CD8-positive, alpha-beta memory T cell (primary cell): ENCODE measurements around the gene PTP4A2. TPM values are rescaled to one million over a fixed set of nuclear protein-coding genes. Genes with fewer than 3 reads are reported as not detected.
A peak's percentile ranks its signal among the peaks of the same experiment; 100 is the strongest.

Source experiments
- CTCF ChIA-PET: fragments of 350-600 bp; sonication (Branson Sonifier 250); formaldehyde crosslinking; loops from one replicate; lab custom pipeline; 2021; ENCODE audit warnings: antibody characterized with exemption; lab: Charles Lee
- POLR2A ChIA-PET: fragments of 350-600 bp; sonication (Branson Sonifier 250); formaldehyde crosslinking; loops from one replicate; lab custom pipeline; 2021; ENCODE audit warnings: antibody characterized with exemption; lab: Charles Lee
- DNase-seq, 5 donors: peaks; one replicate each; pipeline versions ENCODE4 v3.0.0 to v3.0.0-alpha.2; 2020 to 2022; ENCODE audit warnings: mixed read lengths in 1 of 5
- H3K27ac ChIP-seq: one replicate; pipeline ENCODE4 v1.7.0; 2013; ENCODE audit warnings: low read depth, mild to moderate bottlenecking, low read length, moderate library complexity
- H3K27me3 ChIP-seq: 2 replicates; pipeline ENCODE4 v1.7.0; 2013; ENCODE audit warnings: low read length, mild to moderate bottlenecking; ENCODE audit not compliant: insufficient read depth, poor library complexity, severe bottlenecking
- H3K36me3 ChIP-seq: 2 replicates; pipeline ENCODE4 v1.7.0; 2013; ENCODE audit warnings: mild to moderate bottlenecking, low read length, moderate library complexity; ENCODE audit not compliant: insufficient read depth
- H3K4me1 ChIP-seq: 2 replicates; pipeline ENCODE4 v1.7.0; 2013; ENCODE audit warnings: mild to moderate bottlenecking, low read length, moderate library complexity; ENCODE audit not compliant: insufficient read depth
- H3K4me3 ChIP-seq: 2 replicates; pipeline ENCODE4 v1.7.0; 2013; ENCODE audit warnings: mild to moderate bottlenecking, low read length
- H3K9me3 ChIP-seq: 2 replicates; pipeline ENCODE4 v1.7.0; 2013; ENCODE audit warnings: mild to moderate bottlenecking, low read length
- H3K27ac Mint-ChIP-seq, 8 donors: one replicate each; pipeline ENCODE4 v1.8.0; 2020 to 2021; ENCODE audit warnings: mixed read lengths in 8 of 8, mild to moderate bottlenecking in 6 of 8, inconsistent platforms in 3 of 8, moderate library complexity in 3 of 8
- H3K27me3 Mint-ChIP-seq, 2 donors: one replicate each; pipeline ENCODE4 v1.8.0; 2020 to 2021; ENCODE audit warnings: mixed read lengths in 2 of 2, mild to moderate bottlenecking in 1 of 2, moderate library complexity in 1 of 2
- H3K36me3 Mint-ChIP-seq, 3 donors: one replicate each; pipeline ENCODE4 v1.8.0; 2020 to 2021; ENCODE audit warnings: mixed read lengths in 3 of 3, inconsistent platforms in 1 of 3, mild to moderate bottlenecking in 1 of 3
- H3K4me1 Mint-ChIP-seq, 3 donors: one replicate each; pipeline ENCODE4 v1.8.0; 2020 to 2021; ENCODE audit warnings: mixed read lengths in 3 of 3, inconsistent platforms in 1 of 3, mild to moderate bottlenecking in 1 of 3
- H3K4me3 Mint-ChIP-seq, 7 donors: one replicate each; pipeline ENCODE4 v1.8.0; 2020 to 2021; ENCODE audit warnings: mixed read lengths in 7 of 7, mild to moderate bottlenecking in 6 of 7, moderate library complexity in 4 of 7, inconsistent platforms in 2 of 7
- H3K9me3 Mint-ChIP-seq, 5 donors: one replicate each; pipeline ENCODE4 v1.8.0; 2020 to 2022; ENCODE audit warnings: mixed read lengths in 5 of 5, mild to moderate bottlenecking in 3 of 5, moderate library complexity in 2 of 5, inconsistent platforms in 1 of 5
- polyA plus RNA-seq: library from polyadenylated mRNA; unstranded; fragments of 300-500 nt; fragmentation: Illumina TruSeq; gene quantifications from one replicate; pipeline ENCODE4 v1.2.3, GENCODE V29; 2021
- total RNA-seq, 2 experiments: library from RNA; stranded (reverse); gene quantifications; one replicate each; pipeline ENCODE4 v1.2.3, GENCODE V29; 2021

The PTP4A2 gene
- total and polyA plus RNA-seq, 3 experiments from 2014 or later, result 339 to 598 (median 368) TPM

DNA sequence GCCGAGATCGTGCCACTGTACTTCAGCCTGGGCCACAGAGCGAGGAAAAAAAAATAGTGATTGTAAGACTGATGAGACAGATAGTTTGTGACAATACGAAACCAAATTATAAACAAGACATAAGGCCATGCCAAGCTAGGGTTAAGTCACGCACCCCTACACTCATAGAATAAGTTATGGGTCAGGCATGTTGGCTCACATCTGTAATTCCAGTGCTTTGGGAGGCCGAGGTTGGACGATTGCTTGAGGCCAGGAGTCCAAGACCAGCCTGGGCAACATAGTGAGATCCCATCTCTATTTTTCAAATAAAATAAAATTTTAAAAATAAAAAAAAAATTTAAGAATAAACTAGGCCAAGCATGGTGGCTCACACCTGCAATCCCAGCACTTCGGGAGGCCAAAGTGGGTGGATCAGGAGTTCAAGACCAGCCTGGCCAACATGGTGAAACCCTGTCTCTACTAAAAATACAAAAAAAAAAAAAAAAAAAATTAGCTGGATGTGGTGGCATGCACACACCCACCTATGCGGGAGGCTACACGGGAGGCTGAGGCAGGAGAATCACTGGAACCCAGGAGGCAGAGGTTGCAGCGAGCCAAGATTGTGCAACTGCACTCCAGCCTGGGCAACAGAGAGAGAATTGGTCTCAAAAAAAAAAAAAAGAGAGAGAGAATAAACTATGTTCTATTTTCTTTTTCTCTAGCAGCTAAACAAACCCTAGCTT is 72.3 kb downstream of the PTP4A2 start:
- H3K27ac ChIP-seq, result no peak overlapping the region
- no peaks in the 10 kb centered on the region for H3K27me3 ChIP-seq
- peak overlapping the region in 1 of 8 donors; percentile 11 for H3K27ac Mint-ChIP-seq
- no peak overlapping the region for H3K4me3 ChIP-seq
- peaks cover 5% of the 10 kb centered on the region for H3K4me1 ChIP-seq
- DNase-seq, result no peak
- no peaks in the 10 kb centered on the region for H3K36me3 Mint-ChIP-seq
- ChIA-PET CTCF (interaction anchor here (2.7 kb wide), 1 partner anchor 98 kb away, joined by 6 read pairs; no protein-coding TSS in a partner anchor), POLR2A (no interaction called here)
- no peaks in the 10 kb centered on the region for H3K9me3 Mint-ChIP-seq
- H3K4me3 Mint-ChIP-seq, result no peak overlapping the region
- no peaks in the 10 kb centered on the region for H3K27me3 Mint-ChIP-seq
- H3K36me3 ChIP-seq, result no peaks in the 10 kb centered on the region
- H3K4me1 Mint-ChIP-seq, result peaks cover 9 to 13% (median 9%) of the 10 kb centered on the region in 3 donors
- H3K9me3 ChIP-seq, result no peaks in the 10 kb centered on the region

DNA sequence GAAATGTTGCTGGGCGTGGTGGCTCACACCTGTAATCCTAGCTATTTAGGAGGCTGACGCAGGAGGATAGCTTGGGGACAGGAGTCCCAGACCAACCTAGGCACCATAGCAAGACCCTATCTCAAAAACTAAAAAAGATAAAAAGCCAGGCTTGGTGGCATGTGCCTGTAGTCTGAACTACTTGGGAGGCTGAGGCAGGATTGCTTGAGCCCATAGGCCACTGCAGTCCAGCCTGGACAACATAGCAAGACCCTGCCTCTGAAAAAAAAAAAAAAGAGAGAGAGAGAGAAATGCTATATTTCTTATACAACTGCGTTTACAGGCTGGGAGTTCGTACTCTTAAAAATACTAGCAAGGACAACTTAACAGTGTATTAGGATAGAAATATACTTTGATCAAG is 76.1 kb downstream of the PTP4A2 start:
- CTCF ChIA-PET, result no interaction called here
- Mint-ChIP-seq H3K36me3 (peaks cover 0 to 2% (median 0%) of the 10 kb centered on the region in 3 donors), H3K9me3 (no peaks in the 10 kb centered on the region), H3K27ac (no peak overlapping the region), H3K4me1 (peaks cover 0 to 7% (median 0%) of the 10 kb centered on the region in 3 donors), H3K4me3 (no peak overlapping the region), H3K27me3 (no peaks in the 10 kb centered on the region)
- Histone ChIP-seq H3K27ac (no peak overlapping the region), H3K4me3 (no peak overlapping the region), H3K36me3 (no peaks in the 10 kb centered on the region), H3K9me3 (no peaks in the 10 kb centered on the region), H3K27me3 (no peaks in the 10 kb centered on the region), H3K4me1 (peaks cover 5% of the 10 kb centered on the region)
- POLR2A ChIA-PET, result no interaction called here
- no peak for DNase-seq

DNA sequence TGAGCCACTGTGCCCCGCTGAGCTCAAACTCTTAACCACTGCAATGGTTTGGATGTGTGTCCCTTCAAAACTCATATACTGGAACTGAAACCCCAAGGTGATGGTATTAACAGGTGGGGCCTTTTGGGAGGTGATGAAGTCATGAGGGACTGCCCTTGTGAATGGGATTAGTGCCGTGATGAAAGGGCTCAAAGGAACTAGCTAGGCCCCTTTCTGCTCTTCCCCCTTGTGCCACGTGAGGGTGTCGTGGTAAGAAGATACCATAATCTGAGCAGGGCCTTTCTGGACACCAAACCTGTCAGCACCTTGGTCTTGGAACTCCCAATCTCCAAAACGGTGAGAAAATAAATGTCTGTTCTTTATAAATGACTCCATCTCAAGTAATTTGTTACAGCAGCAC is 76.8 kb downstream of the PTP4A2 start:
- H3K4me1 ChIP-seq, result no peaks in the 10 kb centered on the region
- H3K27me3 Mint-ChIP-seq, result no peaks in the 10 kb centered on the region
- no peak overlapping the region for H3K4me3 ChIP-seq
- no peak for DNase-seq
- peaks cover 0 to 2% (median 0%) of the 10 kb centered on the region in 3 donors for H3K36me3 Mint-ChIP-seq
- peaks cover 0 to 1% (median 0%) of the 10 kb centered on the region in 3 donors for H3K4me1 Mint-ChIP-seq
- ChIA-PET POLR2A (no interaction called here), CTCF (interaction anchor here (1.1 kb wide), 1 partner anchor 102 kb away, joined by 3 read pairs; no protein-coding TSS in a partner anchor)
- H3K27ac ChIP-seq, result no peak overlapping the region
- H3K4me3 Mint-ChIP-seq, result no peak overlapping the region
- H3K36me3 ChIP-seq, result no peaks in the 10 kb centered on the region
- no peaks in the 10 kb centered on the region for H3K9me3 ChIP-seq
- H3K9me3 Mint-ChIP-seq, result no peaks in the 10 kb centered on the region
- H3K27ac Mint-ChIP-seq, result peak overlapping the region in 1 of 8 donors; percentile 63
- no peaks in the 10 kb centered on the region for H3K27me3 ChIP-seq

DNA sequence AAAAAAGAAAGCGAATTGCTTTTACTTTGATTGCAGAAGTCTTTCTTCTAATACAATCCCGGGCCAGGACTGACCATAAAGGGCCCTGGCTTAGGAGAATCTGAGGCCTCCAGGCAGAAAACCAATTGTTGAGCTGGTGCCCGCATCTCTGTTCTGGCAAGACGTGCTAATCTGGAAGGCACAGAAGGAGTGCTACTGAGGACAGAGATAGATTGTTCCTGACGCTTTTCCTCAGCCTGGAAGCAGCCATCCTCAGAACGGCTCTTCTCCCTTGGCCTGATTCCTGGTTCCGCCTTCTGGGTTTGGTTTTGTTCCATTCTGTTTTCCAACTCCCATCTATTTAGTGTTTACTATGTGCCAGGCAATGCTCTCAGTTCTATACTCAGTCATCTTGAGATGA is 77.6 kb downstream of the PTP4A2 start:
- Mint-ChIP-seq H3K4me3 (no peak overlapping the region), H3K27ac (no peak overlapping the region), H3K36me3 (peaks cover 0 to 2% (median 0%) of the 10 kb centered on the region in 3 donors), H3K27me3 (no peaks in the 10 kb centered on the region), H3K4me1 (no peaks in the 10 kb centered on the region), H3K9me3 (no peaks in the 10 kb centered on the region)
- POLR2A ChIA-PET, result no interaction called here
- no peak overlapping the region for H3K4me3 ChIP-seq
- no peaks in the 10 kb centered on the region for H3K4me1 ChIP-seq
- H3K27me3 ChIP-seq, result no peaks in the 10 kb centered on the region
- H3K9me3 ChIP-seq, result no peaks in the 10 kb centered on the region
- H3K36me3 ChIP-seq, result no peaks in the 10 kb centered on the region
- no peak overlapping the region for H3K27ac ChIP-seq
- CTCF ChIA-PET, result interaction anchor here (1.1 kb wide), 1 partner anchor 103 kb away, joined by 3 read pairs; no protein-coding TSS in a partner anchor
- DNase-seq, result no peak

DNA sequence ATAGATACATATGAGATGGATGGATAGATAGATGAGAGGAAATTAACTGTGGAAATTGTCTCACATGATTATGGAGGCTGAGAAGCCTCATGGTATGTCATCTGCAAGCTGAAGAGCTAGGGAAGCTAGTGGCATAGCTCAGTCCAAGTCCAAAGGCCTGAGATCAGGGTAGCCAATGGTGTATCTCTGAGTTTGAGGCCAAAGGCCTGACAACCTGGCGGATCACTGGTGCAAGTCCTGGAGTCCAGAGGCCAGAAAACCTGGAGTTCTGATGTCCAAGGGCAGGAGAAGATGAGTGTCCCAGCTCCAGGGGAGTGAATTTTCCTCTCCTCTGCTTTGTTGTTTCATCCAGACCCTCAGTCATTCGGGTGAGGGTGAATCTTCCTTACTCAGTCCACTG is 78.4 kb downstream of the PTP4A2 start:
- Mint-ChIP-seq H3K27ac (peak overlapping the region in 1 of 8 donors; percentile 48), H3K9me3 (no peaks in the 10 kb centered on the region), H3K4me1 (no peaks in the 10 kb centered on the region), H3K4me3 (no peak overlapping the region), H3K36me3 (peaks cover 0 to 2% (median 0%) of the 10 kb centered on the region in 3 donors), H3K27me3 (no peaks in the 10 kb centered on the region)
- H3K4me3 ChIP-seq, result no peak overlapping the region
- no peak for DNase-seq
- H3K27ac ChIP-seq, result no peak overlapping the region
- CTCF ChIA-PET, result interaction anchor here (1.5 kb wide), 1 partner anchor 144 kb away, joined by 3 read pairs; no protein-coding TSS in a partner anchor
- no peaks in the 10 kb centered on the region for H3K36me3 ChIP-seq
- POLR2A ChIA-PET, result no interaction called here
- H3K4me1 ChIP-seq, result no peaks in the 10 kb centered on the region
- H3K9me3 ChIP-seq, result no peaks in the 10 kb centered on the region
- no peaks in the 10 kb centered on the region for H3K27me3 ChIP-seq

DNA sequence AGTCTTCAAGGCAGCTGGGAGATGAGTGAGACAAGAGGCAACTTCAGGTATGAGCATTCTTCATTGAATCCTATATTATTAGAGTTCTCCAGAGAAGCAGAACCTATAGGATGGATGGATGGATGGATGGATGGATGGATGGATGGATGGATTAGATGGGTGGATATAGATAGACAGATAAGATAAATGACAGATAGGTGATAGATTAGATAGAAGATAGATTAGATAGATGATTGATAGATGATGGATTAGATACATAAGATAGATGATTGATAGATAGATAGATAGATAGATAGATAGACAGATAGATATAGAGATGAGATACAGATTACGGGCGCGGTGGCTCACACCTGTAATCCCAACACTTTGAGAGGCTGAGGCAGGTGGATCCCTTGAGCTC is 79.1 kb downstream of the PTP4A2 start:
- Histone ChIP-seq H3K36me3 (no peaks in the 10 kb centered on the region), H3K27me3 (no peaks in the 10 kb centered on the region), H3K27ac (no peak overlapping the region), H3K4me3 (no peak overlapping the region), H3K4me1 (no peaks in the 10 kb centered on the region), H3K9me3 (no peaks in the 10 kb centered on the region)
- Mint-ChIP-seq H3K9me3 (no peaks in the 10 kb centered on the region), H3K27me3 (no peaks in the 10 kb centered on the region), H3K27ac (no peak overlapping the region), H3K4me3 (no peak overlapping the region), H3K4me1 (no peaks in the 10 kb centered on the region), H3K36me3 (peaks cover 0 to 2% (median 0%) of the 10 kb centered on the region in 3 donors)
- ChIA-PET CTCF (interaction anchor here (0.8 to 1.5 kb wide), 3 partner anchors 63 to 145 kb away, joined by 3 read pairs; no protein-coding TSS in a partner anchor), POLR2A (no interaction called here)
- no peak for DNase-seq

DNA sequence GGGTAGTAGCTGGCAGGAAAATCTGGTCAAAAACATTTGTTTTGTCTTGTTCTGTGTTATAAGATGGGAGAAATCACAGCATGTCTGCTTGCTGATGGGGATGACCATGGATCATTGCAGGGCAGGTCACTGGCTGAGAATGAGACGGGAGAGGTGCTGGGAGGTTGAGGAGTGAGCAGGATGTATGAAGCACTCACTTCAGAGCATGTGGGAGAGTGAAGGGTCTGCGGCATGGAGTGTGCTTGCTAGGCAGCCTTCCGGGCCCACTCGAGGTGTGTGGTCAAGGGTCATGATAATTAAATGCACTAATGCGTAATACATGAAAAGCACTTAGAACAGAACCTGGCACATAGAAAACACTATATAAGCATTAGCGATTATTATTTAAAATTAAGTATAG is 80.3 kb downstream of the PTP4A2 start:
- POLR2A ChIA-PET, result interaction anchor here (1.0 kb wide), 1 partner anchor 26 kb away, joined by 3 read pairs; no protein-coding TSS in a partner anchor

More for the DNA sequence above, 80.3 kb downstream of the PTP4A2 start:
- Mint-ChIP-seq H3K27me3 (no peaks in the 10 kb centered on the region), H3K27ac (no peak overlapping the region), H3K4me1 (no peaks in the 10 kb centered on the region), H3K36me3 (peaks cover 0 to 2% (median 0%) of the 10 kb centered on the region in 3 donors), H3K4me3 (no peak overlapping the region), H3K9me3 (no peaks in the 10 kb centered on the region)
- Histone ChIP-seq H3K27ac (no peak overlapping the region), H3K4me1 (no peaks in the 10 kb centered on the region), H3K9me3 (no peaks in the 10 kb centered on the region), H3K27me3 (no peaks in the 10 kb centered on the region), H3K36me3 (no peaks in the 10 kb centered on the region), H3K4me3 (no peak overlapping the region)
- no peak for DNase-seq
- CTCF ChIA-PET, result interaction anchor here (0.9 to 1.4 kb wide), 2 partner anchors 22 to 82 kb away, joined by 3 to 4 read pairs; no protein-coding TSS in a partner anchor
